ENCODE measurements around the gene RABEP2.

- TF ChIP-seq CTCF (optimal IDR thresholded peaks at IDR 0.05 in 1 of 3, IDR thresholded peaks at IDR 0.05 in 1 of 3, conservative IDR thresholded peaks at IDR 0.05 in 1 of 3; ENCODE audit: extremely low read depth in 1 of 3, insufficient read depth in 2 of 3, low read length in 3 of 3) (no peak), EZH2 (IDR thresholded peaks at IDR 0.05; ENCODE audit: low read length) (no peak)
Measured at GRCh38 chr16:28899882-28900590, 25.0 kb downstream of the RABEP2 start.
